Stimulated activated CD4-positive, alpha-beta T cell treated with anti-CD3 and anti-CD28 coated beads, Interleukin-4, amount 100 ng/mL, for 4 hours (primary cell): Measurements from ENCODE around the gene RASGRF2.

Experiments
- DNase-seq, 2 experiments: peaks; one replicate each; pipeline ENCODE4 v3.0.0-alpha.2; 2020

Gene RASGRF2, protein sequence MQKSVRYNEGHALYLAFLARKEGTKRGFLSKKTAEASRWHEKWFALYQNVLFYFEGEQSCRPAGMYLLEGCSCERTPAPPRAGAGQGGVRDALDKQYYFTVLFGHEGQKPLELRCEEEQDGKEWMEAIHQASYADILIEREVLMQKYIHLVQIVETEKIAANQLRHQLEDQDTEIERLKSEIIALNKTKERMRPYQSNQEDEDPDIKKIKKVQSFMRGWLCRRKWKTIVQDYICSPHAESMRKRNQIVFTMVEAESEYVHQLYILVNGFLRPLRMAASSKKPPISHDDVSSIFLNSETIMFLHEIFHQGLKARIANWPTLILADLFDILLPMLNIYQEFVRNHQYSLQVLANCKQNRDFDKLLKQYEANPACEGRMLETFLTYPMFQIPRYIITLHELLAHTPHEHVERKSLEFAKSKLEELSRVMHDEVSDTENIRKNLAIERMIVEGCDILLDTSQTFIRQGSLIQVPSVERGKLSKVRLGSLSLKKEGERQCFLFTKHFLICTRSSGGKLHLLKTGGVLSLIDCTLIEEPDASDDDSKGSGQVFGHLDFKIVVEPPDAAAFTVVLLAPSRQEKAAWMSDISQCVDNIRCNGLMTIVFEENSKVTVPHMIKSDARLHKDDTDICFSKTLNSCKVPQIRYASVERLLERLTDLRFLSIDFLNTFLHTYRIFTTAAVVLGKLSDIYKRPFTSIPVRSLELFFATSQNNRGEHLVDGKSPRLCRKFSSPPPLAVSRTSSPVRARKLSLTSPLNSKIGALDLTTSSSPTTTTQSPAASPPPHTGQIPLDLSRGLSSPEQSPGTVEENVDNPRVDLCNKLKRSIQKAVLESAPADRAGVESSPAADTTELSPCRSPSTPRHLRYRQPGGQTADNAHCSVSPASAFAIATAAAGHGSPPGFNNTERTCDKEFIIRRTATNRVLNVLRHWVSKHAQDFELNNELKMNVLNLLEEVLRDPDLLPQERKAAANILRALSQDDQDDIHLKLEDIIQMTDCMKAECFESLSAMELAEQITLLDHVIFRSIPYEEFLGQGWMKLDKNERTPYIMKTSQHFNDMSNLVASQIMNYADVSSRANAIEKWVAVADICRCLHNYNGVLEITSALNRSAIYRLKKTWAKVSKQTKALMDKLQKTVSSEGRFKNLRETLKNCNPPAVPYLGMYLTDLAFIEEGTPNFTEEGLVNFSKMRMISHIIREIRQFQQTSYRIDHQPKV (N-terminal part only)

GRCh38 chr5:80959768-80960442, at the start of gene RASGRF2:
RASGRF2 (plus strand) TSS chr5:80960363; CDS start chr5:80960739, 376 bp downstream.
- DNase-seq, result peak; percentile 38 to 50

- no peak for DNase-seq
These were observed 47.7 kb upstream of the RASGRF2 start for GRCh38 chr5:80912479-80912878.

DNA sequence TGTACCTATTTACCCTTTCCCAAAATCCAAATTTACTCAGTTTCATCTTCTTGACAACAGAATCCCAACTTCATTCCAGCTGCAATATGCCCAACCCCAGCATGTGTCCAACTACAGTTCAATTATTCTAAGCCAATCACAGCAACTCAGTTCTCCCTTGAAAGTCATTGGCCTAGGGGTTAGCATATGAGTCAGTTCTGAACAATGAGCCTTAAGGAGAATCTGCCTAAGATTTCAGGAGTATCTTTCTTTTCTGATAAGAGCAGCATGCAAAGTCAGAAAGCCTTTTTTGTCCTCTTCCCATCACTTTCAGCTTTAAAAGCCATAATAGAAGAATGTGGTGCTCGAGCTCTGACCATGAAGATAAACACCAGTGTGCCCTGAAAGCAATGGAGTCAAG, 44.4 kb upstream of the RASGRF2 start:
- DNase-seq, result no peak

DNA sequence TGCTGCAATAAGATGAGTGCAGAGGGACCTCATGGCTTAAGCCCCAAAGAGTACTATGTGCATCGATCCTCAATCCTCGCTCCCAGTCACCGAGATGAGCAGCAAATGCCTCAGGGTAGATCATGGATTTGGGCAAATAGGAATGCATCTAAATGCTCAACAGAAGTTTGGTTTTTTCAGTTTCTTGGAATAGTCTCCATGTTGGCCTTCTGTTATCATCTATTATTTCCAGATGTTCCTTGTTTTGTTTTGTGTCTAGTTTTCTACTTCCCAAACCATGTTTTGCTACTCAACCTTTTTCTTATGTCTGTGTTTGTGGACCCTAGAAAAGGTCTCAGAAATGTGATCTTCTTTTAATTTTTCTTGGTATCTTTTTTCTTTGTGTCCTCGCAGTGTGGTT, 43.5 kb upstream of the RASGRF2 start:
- no peak for DNase-seq

DNA sequence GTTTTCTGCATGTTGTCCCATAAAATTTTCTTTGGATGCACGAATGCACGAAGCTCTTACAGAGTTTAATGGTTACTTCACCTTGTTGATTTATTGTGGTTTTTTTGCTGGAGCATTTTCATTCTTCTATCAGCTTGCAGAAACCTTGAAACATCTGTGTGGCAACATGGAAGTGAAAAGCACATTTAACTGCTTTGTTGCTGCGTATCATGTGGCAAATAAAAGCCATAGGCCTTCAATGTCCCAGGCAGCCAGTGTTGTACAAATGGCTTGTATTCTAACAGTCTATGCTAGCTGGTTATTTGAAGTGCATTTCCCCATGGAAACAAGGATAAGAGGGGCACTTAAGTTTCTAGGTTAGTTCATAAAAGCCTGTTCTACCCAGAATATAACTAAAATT, 42.5 kb upstream of the RASGRF2 start:
- no peak for DNase-seq

DNA sequence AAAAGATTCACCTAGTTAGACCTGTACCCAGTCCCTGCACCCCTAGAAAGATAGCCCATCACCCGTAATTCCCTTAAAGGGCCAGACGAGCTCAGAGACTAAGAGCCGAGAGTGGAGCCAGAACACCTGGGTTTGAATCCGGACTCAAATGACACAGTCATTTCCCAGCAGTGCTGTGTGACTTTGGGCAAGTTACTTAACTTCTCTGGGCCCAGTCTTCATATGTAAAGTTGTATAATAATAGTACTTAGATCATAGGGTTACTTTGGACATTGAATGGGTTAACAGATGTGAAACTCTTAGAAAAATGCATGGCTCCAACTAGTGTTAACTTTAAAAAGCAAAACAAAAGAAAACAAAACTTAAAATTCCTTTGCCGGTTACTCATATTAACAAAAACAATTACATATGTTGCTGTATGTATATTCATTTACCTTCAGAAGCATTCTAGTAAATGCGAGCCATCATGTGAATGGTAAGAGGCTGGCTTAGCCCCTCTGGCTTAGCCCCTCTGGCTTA, 40.4 kb upstream of the RASGRF2 start:
- no peak for DNase-seq

DNA sequence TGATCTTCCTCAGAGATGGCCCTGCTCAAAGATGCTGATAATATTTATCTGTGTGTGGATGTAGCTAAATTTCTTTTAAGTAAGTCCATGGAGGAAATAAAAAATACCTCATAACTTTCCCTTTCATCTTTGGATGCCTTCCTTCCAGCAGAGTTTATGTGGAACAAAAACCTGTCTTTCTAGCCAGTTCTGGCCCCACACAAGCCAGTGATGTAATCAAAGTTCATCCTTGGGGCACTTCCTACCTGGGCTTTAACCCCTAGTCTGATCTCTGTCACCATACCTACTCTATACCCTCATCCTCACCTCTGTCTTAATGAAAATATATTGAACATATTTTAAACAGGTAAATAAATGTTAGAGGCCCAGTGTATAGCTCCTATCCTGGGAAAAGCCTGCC, 39.8 kb upstream of the RASGRF2 start:
- no peak for DNase-seq

DNA sequence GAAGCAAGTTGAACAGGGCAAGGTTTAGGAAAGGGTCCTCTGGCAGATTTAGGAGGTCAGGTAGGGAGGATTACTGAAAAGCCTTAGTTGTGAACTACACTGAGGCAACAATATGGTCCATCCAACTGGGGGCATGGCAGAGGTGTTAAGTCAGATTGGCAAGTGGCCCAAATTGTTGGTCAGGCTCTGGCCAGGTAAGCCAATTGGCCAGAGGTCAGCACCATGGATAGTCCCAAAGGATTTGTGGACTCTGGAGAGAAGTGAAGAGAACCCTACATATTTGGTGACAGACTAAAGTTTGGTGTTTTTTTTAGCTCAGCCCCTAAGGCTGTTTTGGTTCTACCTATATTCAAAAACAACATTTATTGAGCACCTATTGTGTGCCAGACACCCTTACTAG, 39.1 kb upstream of the RASGRF2 start:
- DNase-seq, result no peak

- DNase-seq, result no peak
These were observed 34.2 kb upstream of the RASGRF2 start for GRCh38 chr5:80925931-80926330.

GRCh38 chr5:80926536-80926935, 33.6 kb upstream of the RASGRF2 start:
- no peak for DNase-seq

DNA sequence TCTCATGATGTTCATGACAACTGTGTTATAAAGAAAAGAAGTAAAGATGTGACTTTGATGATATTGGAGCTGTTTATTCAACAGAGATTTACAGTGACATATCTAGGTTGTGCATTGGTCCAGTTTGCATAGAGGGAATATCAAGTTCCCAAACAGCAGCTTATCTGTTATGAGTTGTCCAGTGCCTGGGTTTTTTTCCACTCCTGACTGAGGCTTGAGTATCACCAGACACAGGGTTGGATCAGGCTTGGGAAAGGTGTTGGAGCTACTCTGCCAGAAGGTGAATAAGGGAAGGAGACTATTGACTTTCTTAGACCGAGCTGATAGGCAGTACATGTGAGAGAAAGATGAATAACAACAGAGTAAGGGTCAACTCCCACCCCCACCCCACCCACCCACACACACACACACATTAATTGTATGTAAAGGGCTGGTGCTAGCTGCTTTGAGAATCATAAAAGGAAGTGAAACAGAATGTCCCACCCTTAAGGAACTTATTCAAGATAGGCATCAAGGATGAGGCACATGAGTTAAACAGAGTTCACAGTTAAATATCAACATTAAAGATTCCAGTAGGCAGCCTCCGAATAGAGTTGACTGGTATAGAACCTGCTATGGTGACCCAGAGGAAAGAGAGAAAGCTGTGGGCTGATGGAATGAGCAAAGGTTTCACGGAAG, 33.0 kb upstream of the RASGRF2 start:
- no peak for DNase-seq

DNA sequence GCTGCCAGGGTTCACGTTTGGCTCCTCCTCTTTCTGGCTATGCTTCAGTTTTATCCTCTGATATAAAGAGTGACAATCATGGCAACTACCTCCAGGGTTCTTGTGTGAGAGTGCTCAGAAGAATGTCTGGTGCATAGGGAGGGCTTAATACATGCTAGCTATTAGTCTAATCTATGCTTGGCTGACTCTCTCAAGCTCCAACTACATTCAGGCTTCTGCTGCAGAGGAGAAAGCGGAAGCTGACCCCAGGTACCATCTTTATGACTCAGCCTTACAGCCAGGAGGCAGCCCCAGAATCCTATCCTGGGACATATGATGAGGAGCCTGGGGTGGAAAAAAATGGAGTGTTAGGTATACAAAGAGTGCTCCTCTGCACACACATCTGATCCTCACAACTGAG, 32.1 kb upstream of the RASGRF2 start:
- no peak for DNase-seq

GRCh38 chr5:80930940-80931339, 29.2 kb upstream of the RASGRF2 start:
- no peak for DNase-seq

- DNase-seq, result no peak
These were observed 28.8 kb upstream of the RASGRF2 start for GRCh38 chr5:80931411-80931810.

DNA sequence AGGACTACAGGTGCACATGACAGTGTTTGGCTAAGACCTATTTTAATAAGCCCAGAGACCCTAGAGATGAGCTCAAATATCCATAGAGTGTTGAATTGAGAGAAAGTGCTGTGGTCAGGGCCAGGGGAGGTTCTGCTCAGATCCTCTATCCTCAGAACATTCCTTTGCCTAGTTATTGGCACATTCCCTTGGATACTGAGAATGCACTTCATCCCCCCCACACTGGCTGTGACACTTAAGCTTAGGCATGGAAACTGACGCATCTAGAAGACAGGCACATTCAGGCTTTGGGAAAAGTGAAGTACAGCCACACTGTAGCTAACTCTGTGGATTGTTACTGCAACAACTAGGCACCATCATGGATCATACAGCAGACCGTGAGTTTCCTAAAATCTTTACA, 27.1 kb upstream of the RASGRF2 start:
- DNase-seq, result no peak

- DNase-seq, result no peak
These were observed 25.4 kb upstream of the RASGRF2 start for GRCh38 chr5:80934751-80935150.

- no peak for DNase-seq
These were observed 24.3 kb upstream of the RASGRF2 start for GRCh38 chr5:80935811-80936385.

GRCh38 chr5:80936881-80937280, 23.3 kb upstream of the RASGRF2 start:
- DNase-seq, result no peak

GRCh38 chr5:80937584-80938356, 22.4 kb upstream of the RASGRF2 start:
- DNase-seq, result no peak

DNA sequence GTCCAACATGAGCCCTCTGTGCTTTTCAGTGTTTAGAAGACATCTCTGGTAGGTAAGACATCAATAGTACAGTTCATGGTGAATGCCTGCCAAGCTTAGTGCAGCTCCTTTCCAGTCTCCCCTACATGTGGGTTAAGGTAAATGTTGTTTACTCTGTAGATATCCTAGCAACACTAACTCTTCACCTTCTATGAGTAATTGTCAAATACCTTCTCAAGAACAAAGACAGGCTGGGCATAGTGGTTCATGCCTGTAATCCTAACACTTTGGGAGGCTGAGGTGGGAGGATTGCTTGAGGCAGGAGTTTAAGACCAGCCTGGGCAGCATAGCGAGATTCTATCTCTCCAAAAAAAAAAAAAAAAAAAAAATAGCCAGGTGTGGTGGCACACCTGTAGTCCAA, 18.7 kb upstream of the RASGRF2 start:
- no peak for DNase-seq

GRCh38 chr5:80951366-80951765, 8.8 kb upstream of the RASGRF2 start:
- DNase-seq, result no peak
